ENCODE data around the gene LPAR3. TPM values are rescaled to one million over a fixed set of nuclear protein-coding genes. Genes with fewer than 3 reads are reported as not detected.
A peak's percentile ranks its signal among the peaks of the same experiment; 100 is the strongest.
"Not testable (repeated sequence)": the region's sequence is repeated elsewhere in the genome, so short reads cannot be mapped to it uniquely, and the experiment has no call there.

Gene LPAR3
- polyA plus RNA-seq (2014; cell fraction: cytosol; rRNA removed), result not detected in 2 replicates
- polyA plus RNA-seq (2014; cell fraction: nucleus; rRNA removed), result not detected in 2 replicates

- no peak for DNase-seq (ENCODE audit: low spot score)
These were observed at the start of gene LPAR3 for GRCh38 chr1:84892705-84893618. LPAR3 (minus strand) TSS chr1:84893206; CDS start chr1:84866120, 27,086 bp downstream.

GRCh38 chr1:84941843-84942242 lies 48.8 kb upstream of the LPAR3 start:
- DNase-seq (ENCODE audit: low spot score), result no peak

GRCh38 chr1:84940481-84940880 lies 47.5 kb upstream of the LPAR3 start:
- DNase-seq (ENCODE audit: low spot score), result no peak

- DNase-seq (ENCODE audit: low spot score), result no peak
These were observed 46.8 kb upstream of the LPAR3 start for GRCh38 chr1:84939761-84940160.

- no peak for DNase-seq (ENCODE audit: low spot score)
These were observed 46.1 kb upstream of the LPAR3 start for GRCh38 chr1:84939151-84939550.

DNA sequence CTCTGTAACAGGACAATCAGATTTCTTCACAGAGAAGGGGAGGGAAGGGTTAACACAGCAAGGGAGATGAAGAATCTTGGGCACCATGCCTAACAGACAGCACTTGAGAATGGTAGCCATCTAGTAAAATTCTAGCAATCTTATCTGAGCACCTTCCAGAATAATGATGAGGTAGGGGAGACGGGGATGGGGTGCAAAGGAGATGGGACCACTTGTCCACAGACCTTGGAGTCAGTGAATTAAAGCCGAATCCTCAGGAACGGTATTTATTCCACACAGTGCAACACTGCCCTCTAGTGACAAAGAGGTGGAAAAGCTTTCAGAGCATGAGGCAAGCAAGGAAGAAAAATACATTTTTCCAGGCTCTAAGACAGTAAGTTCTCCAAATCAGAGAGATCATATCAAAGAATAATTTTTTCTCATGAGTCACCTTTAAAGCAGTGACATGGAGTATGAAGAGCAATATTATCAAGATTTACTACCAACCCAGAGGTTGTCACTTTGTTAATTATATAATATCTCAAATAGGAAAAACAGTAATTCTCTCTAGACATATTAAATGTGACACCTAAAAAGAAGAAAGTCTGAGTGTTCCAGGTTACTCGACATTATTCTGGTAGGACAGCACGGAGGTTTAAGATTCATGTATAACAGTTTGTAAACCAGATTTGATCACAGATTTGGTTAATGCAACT lies 43.3 kb upstream of the LPAR3 start:
- DNase-seq (ENCODE audit: low spot score), result peak; percentile 57

DNA sequence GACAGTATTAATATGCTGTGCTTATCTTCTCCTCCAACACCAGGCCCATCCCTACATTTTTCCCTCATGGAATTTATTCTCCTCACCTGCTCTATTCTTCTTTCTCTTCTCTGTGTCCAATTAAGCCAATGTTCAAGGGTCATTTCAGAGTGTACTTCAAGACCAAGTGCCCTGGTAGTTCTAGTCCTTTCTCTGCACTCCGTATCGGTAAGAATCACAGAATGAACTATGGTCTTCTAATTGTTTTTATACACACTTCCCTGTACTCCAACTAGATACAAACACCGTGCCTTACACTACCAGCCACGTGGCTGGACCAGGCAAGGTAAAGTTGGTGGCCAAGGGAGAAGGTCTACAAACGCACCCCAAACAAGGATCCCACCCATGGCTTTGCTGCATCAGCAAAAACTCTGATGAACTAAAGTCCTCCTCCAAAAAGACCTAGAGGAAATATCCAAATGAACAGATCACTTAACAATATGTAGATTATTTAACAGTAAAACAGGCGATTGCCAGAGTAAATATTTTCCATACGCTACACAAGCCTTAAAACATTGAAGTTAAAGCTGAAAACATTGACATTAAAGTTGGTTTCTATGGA lies 40.1 kb upstream of the LPAR3 start:
- no peak for DNase-seq (ENCODE audit: low spot score)

DNA sequence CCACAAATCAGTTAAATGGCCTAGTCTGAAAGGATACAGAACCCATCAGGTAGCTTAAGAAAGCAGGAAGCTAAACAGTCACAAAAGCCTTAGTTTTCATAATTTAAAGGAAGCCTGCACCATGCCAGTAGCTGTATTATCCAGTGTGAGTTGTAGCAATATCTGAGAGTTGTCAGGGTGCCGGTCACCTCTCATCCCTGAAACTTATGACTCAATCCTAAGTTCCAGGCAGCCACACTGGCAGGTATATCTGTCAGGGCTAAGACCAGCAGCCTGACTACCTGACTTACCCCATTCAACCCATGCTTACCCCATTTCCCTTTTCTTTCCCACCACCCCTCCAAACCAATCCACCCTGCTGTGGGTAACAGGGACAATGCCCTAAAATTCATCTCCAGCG lies 37.8 kb upstream of the LPAR3 start:
- no peak for DNase-seq (ENCODE audit: low spot score)

GRCh38 chr1:84930329-84930728 lies 37.3 kb upstream of the LPAR3 start:
- no peak for DNase-seq (ENCODE audit: low spot score)

- no peak for DNase-seq (ENCODE audit: low spot score)
These were observed 36.6 kb upstream of the LPAR3 start for GRCh38 chr1:84929581-84929980.

GRCh38 chr1:84928979-84929378 lies 36.0 kb upstream of the LPAR3 start:
- DNase-seq (ENCODE audit: low spot score), result no peak

DNA sequence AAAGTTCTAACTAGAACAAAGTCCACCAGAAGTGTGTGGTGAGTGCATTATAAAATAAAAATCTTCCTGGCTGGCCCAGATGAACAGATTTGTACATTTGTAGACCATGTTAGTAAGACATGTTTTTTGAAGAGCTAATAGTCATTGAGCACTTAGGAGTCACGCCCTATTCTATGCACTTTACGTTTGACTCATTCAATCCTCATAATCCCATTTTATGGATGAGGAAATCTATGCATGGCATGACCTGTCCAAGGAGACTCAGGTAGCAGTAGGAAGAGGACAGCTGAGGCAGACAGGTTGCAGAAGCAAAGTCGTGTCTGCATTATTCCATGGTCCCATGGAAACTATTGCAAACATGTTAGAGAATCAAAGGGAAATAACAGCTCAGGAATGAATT lies 30.3 kb upstream of the LPAR3 start:
- no peak for DNase-seq (ENCODE audit: low spot score)

- no peak for DNase-seq (ENCODE audit: low spot score)
These were observed 27.2 kb upstream of the LPAR3 start for GRCh38 chr1:84920159-84920558.

GRCh38 chr1:84919461-84919970 lies 26.5 kb upstream of the LPAR3 start:
- no peak for DNase-seq (ENCODE audit: low spot score)

DNA sequence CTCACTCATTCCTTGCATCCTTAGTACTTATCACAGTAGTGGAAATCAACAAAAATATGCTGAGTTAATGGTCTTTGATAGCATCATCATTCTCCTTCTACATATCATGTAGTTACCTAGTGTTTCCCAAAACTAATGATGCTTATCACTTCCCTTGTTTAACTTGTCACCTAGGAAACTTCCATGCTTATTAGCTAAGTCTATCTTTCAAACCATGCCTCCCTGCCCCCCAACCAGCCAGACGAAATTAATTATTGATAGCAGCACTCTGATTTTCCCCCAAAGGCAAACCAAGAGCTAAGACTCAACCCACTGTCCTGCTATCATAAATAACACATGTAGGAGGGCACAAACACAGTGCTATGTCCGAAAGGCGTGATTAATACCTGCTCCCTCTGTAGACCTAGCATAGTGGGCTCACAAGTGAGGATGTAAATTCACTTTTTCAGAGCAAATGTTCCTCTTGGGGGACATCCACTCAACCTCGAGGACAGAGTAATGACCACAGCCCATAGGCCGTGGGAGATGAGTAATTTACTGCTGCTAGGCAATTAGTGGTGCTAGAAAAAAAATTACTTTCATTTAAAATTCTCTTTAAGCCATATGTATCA lies 25.8 kb upstream of the LPAR3 start:
- DNase-seq (ENCODE audit: low spot score), result no peak

DNA sequence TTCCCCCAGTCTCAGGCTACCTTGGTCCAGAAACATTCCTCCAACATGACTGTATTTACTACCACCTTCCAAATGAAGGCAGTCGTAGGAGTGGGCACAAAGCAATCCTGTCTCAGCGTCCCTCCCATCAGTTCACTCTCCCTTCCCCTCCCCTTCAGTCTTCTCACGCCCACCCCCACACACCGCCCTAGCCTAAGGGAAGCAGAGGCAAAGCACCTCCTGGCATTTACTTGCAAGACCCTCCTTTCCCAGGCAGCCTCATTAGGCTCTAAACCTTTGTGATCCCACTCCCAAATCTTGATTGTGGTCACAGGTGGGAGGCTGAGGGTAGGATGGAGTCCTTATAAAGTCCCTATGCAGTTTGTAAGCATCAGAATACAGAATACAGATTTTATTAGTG lies 23.9 kb upstream of the LPAR3 start:
- DNase-seq (ENCODE audit: low spot score), result no peak

DNA sequence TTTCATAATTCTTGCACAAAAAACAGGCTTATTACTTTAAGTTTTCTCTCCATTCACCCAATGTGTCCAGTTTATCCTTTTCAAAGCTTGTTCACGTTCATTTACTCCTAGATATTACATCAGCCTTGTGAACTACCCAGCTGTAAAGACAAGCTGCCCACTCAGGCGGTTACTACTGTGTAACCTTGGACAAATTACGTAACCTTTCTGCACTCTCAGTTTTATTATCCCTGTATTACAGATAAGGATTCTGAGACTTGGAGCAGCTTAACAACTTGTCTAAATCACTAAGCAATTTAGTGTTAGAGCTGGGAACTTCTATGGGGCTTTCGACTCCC lies 20.5 kb upstream of the LPAR3 start:
- no peak for DNase-seq (ENCODE audit: low spot score)

GRCh38 chr1:84912726-84913554 lies 19.9 kb upstream of the LPAR3 start:
- no peak for DNase-seq (ENCODE audit: low spot score)

GRCh38 chr1:84908746-84909464 lies 15.9 kb upstream of the LPAR3 start:
- not testable (repeated sequence) for DNase-seq (ENCODE audit: low spot score)
